Activated gamma-delta T cell (primary cell): ENCODE results near the gene SHANK2.

Experiments
- DNase-seq: peaks from one replicate; lab custom pipeline; 2025; lab: John Stamatoyannopoulos, UW

Gene SHANK2

GRCh38 chr11:71202598-71202944 is 49.8 kb downstream of the SHANK2 start:
- no peak for DNase-seq
